Gastrocnemius medialis (tissue), 4 donors: ENCODE measurements around the gene TBC1D30. TPM values are rescaled to one million over a fixed set of nuclear protein-coding genes. Genes with fewer than 3 reads are reported as not detected.
A peak's percentile ranks its signal among the peaks of the same experiment; 100 is the strongest.

Experiments
- ATAC-seq, 2 donors: fragments of 150-250 bp; one replicate each; pipeline ENCODE4 v1.9.1; 2016
- DNase-seq, 2 donors: peaks; one replicate each; pipeline ENCODE4 v3.0.0-alpha.2; 2019
- H3K27ac ChIP-seq, 4 donors: fragments of 200-600 bp; sonication (generic); 1 replicate in 1 of 4; 2 replicates in 3 of 4; pipeline ENCODE4 v1.5.1; 2016 to 2018; ENCODE audit warnings: mild to moderate bottlenecking in 2 of 4, moderate library complexity in 1 of 4
- H3K27me3 ChIP-seq, 3 donors: fragments of 200-600 bp; sonication (generic) in 2 of 3; 1 replicate in 1 of 3; 2 replicates in 2 of 3; pipeline versions ENCODE4 v1.5.1 to v1.6.0; 2016 to 2019; ENCODE audit warnings: mild to moderate bottlenecking in 1 of 3, moderate library complexity in 1 of 3
- H3K36me3 ChIP-seq, 2 donors: fragments of 200-600 bp; sonication (generic) in 1 of 2; one replicate each; pipeline ENCODE4 v1.5.1; 2017 to 2018
- H3K4me1 ChIP-seq, 2 donors: fragments of 200-600 bp; sonication (generic) in 1 of 2; one replicate each; pipeline ENCODE4 v1.5.1; 2016 to 2017; ENCODE audit warnings: mild to moderate bottlenecking in 2 of 2
- H3K4me3 ChIP-seq, 4 donors: fragments of 200-600 bp; sonication (generic) in 3 of 4; 1 replicate in 1 of 4; 2 replicates in 3 of 4; pipeline ENCODE4 v1.5.1; 2016 to 2019; ENCODE audit warnings: mild to moderate bottlenecking in 2 of 4
- H3K9me3 ChIP-seq, 3 donors: fragments of 200-600 bp; sonication (generic) in 2 of 3; 1 replicate in 1 of 3; 2 replicates in 2 of 3; pipeline ENCODE4 v1.5.1; 2016 to 2019
- CTCF ChIP-seq, 5 experiments: fragments of 450-650 bp in 3 of 5; fragments of 200-600 bp in 2 of 5; sonication (generic) in 2 of 5; IDR thresholded peaks in 4 of 5; conservative IDR thresholded peaks in 1 of 5; 1 replicate in 4 of 5; 2 replicates in 1 of 5; pipeline ENCODE4 v1.5.1; 2016 to 2019; ENCODE audit warnings: antibody characterized with exemption in 5 of 5, mild to moderate bottlenecking in 3 of 5, moderate library complexity in 3 of 5
- POLR2A ChIP-seq, 2 donors: fragments of 450-650 bp; IDR thresholded peaks; one replicate each; pipeline ENCODE4 v1.6.1; 2017; ENCODE audit warnings: antibody characterized with exemption in 2 of 2, mild to moderate bottlenecking in 2 of 2, moderate library complexity in 2 of 2
- in situ Hi-C, 4 donors: fragments of 200-750 bp; cut with MboI; loops; one replicate each; pipeline versions ENCODE4 v1.15.0 to v1.8.0; 2017; ENCODE audit warnings: low sequenced_read_pairs in 4 of 4
- intact Hi-C: fragments of 100-400 bp; cut with DNase I; formaldehyde crosslinking; loops from one replicate; pipeline ENCODE4 v1.15.1; 2023; ENCODE audit warnings: low total_unique reads
- total RNA-seq, 4 donors: library from RNA; depleted of rRNA; stranded (reverse); fragments of >200 nt; gene quantifications; one replicate each; pipeline versions ENCODE4 v1.1.0 to v1.2.3, GENCODE V29; 2016

TBC1D30 gene
- total RNA-seq, 4 donors from 2014 or later: 0.07 to 3.8 (median 0.87) TPM

GRCh38 chr12:64796205-64796845 is 28.1 kb upstream of the TBC1D30 start:
- intact Hi-C loops (no loop called here), in situ Hi-C loops (no loop called here)
- peak; percentile 74 to 80 for ATAC-seq
- H3K4me1 ChIP-seq: no peaks in the 10 kb centered on the region
- H3K9me3 ChIP-seq: no peaks in the 10 kb centered on the region
- DNase-seq: peak in 1 of 2 donors; percentile 20
- no peak for TF ChIP-seq POLR2A (IDR thresholded peaks at IDR 0.05)
- peak; percentile 24 to 78 (median 51) for TF ChIP-seq CTCF (IDR thresholded peaks at IDR 0.05 in 4 of 5, conservative IDR thresholded peaks at IDR 0.05 in 1 of 5)
- no peak overlapping the region for H3K27ac ChIP-seq
- H3K27me3 ChIP-seq: no peaks in the 10 kb centered on the region
- no peak overlapping the region for H3K4me3 ChIP-seq
- no peaks in the 10 kb centered on the region for H3K36me3 ChIP-seq

GRCh38 chr12:64797156-64797555 is 27.3 kb upstream of the TBC1D30 start:
- intact Hi-C loops (no loop called here), in situ Hi-C loops (no loop called here)
- no peak for DNase-seq
- Histone ChIP-seq H3K4me1 (no peaks in the 10 kb centered on the region), H3K9me3 (no peaks in the 10 kb centered on the region), H3K27ac (no peak overlapping the region), H3K27me3 (no peaks in the 10 kb centered on the region), H3K36me3 (no peaks in the 10 kb centered on the region), H3K4me3 (no peak overlapping the region)
- ATAC-seq: no peak
- TF ChIP-seq CTCF (IDR thresholded peaks at IDR 0.05 in 4 of 5, conservative IDR thresholded peaks at IDR 0.05 in 1 of 5) (no peak), POLR2A (IDR thresholded peaks at IDR 0.05) (no peak)

GRCh38 chr12:64798165-64798564 is 26.3 kb upstream of the TBC1D30 start:
- Histone ChIP-seq H3K27me3 (no peaks in the 10 kb centered on the region), H3K4me3 (no peak overlapping the region), H3K36me3 (no peaks in the 10 kb centered on the region), H3K4me1 (no peaks in the 10 kb centered on the region), H3K9me3 (no peaks in the 10 kb centered on the region), H3K27ac (no peak overlapping the region)
- in situ Hi-C loops (no loop called here), intact Hi-C loops (no loop called here)
- ATAC-seq: no peak
- no peak for DNase-seq
- TF ChIP-seq CTCF (IDR thresholded peaks at IDR 0.05 in 4 of 5, conservative IDR thresholded peaks at IDR 0.05 in 1 of 5): no peak
- TF ChIP-seq POLR2A (IDR thresholded peaks at IDR 0.05): no peak

GRCh38 chr12:64800640-64801039 is 23.8 kb upstream of the TBC1D30 start:
- no peak overlapping the region for H3K4me3 ChIP-seq
- no peak overlapping the region for H3K27ac ChIP-seq
- no peak for ATAC-seq
- no peaks in the 10 kb centered on the region for H3K36me3 ChIP-seq
- in situ Hi-C loops: no loop called here
- no peaks in the 10 kb centered on the region for H3K4me1 ChIP-seq
- DNase-seq: no peak
- H3K27me3 ChIP-seq: no peaks in the 10 kb centered on the region
- H3K9me3 ChIP-seq: no peaks in the 10 kb centered on the region
- intact Hi-C loops: no loop called here
- TF ChIP-seq POLR2A (IDR thresholded peaks at IDR 0.05) (no peak), CTCF (IDR thresholded peaks at IDR 0.05 in 4 of 5, conservative IDR thresholded peaks at IDR 0.05 in 1 of 5) (no peak)

- ATAC-seq (no peak), DNase-seq (no peak)
- H3K4me3 ChIP-seq: no peak overlapping the region
- H3K27ac ChIP-seq: no peak overlapping the region
- no peaks in the 10 kb centered on the region for H3K4me1 ChIP-seq
- TF ChIP-seq POLR2A (IDR thresholded peaks at IDR 0.05) (no peak), CTCF (IDR thresholded peaks at IDR 0.05 in 4 of 5, conservative IDR thresholded peaks at IDR 0.05 in 1 of 5) (no peak)
- in situ Hi-C loops (no loop called here), intact Hi-C loops (no loop called here)
- H3K36me3 ChIP-seq: no peaks in the 10 kb centered on the region
- no peaks in the 10 kb centered on the region for H3K9me3 ChIP-seq
- peaks cover 0 to 4% (median 0%) of the 10 kb centered on the region in 3 donors for H3K27me3 ChIP-seq
Measured at GRCh38 chr12:64801381-64801780, 23.1 kb upstream of the TBC1D30 start.
